CD4-positive, alpha-beta T cell (primary cell): ENCODE results near the gene FEZF2. TPM values are rescaled to one million over a fixed set of nuclear protein-coding genes. Genes with fewer than 3 reads are reported as not detected.

Source experiments
- ATAC-seq: fragments of 200-7000 bp; cut with Tn5 transposase; one replicate; pipeline ENCODE4 v1.10.0; 2022; ENCODE audit warnings: mild to moderate bottlenecking; ENCODE audit not compliant: poor library complexity
- CTCF ChIA-PET: fragments of 350-600 bp; sonication (Branson Sonifier 250); formaldehyde crosslinking; loops from one replicate; lab custom pipeline; 2021; ENCODE audit warnings: antibody characterized with exemption, inconsistent platforms; lab: Charles Lee
- POLR2A ChIA-PET: fragments of 350-600 bp; sonication (Branson Sonifier 250); formaldehyde crosslinking; loops from one replicate; lab custom pipeline; 2021; ENCODE audit warnings: antibody characterized with exemption, inconsistent platforms; lab: Charles Lee
- DNase-seq, 14 experiments: peaks; one replicate each; pipeline ENCODE4 v3.0.0-alpha.2; 2013 to 2020; ENCODE audit warnings: mixed read lengths in 2 of 14
- H3K27ac ChIP-seq, 2 donors: one replicate each; pipeline versions ENCODE4 v1.5.1 to v1.7.0; 2013; ENCODE audit warnings: low read length in 2 of 2, low read depth in 1 of 2, mild to moderate bottlenecking in 1 of 2
- H3K27me3 ChIP-seq, 2 experiments: 1 replicate in 1 of 2; 2 replicates in 1 of 2; pipeline versions ENCODE4 v1.6.1 to v1.7.0; 2013; ENCODE audit warnings: low read length in 2 of 2, control low read depth in 1 of 2, mild to moderate bottlenecking in 1 of 2, moderate library complexity in 1 of 2; ENCODE audit not compliant: insufficient read depth in 2 of 2, control insufficient read depth in 1 of 2
- H3K36me3 ChIP-seq: one replicate; pipeline ENCODE4 v1.6.1; 2013; ENCODE audit warnings: low read length, control low read depth; ENCODE audit not compliant: insufficient read depth
- H3K4me1 ChIP-seq: one replicate; pipeline ENCODE4 v1.6.1; 2013; ENCODE audit warnings: low read length, control low read depth; ENCODE audit not compliant: insufficient read depth
- H3K4me3 ChIP-seq: one replicate; pipeline ENCODE4 v1.5.1; 2013; ENCODE audit warnings: mild to moderate bottlenecking, low read length, moderate library complexity
- H3K9me3 ChIP-seq, 2 experiments: 1 replicate in 1 of 2; 2 replicates in 1 of 2; pipeline versions ENCODE4 v1.6.1 to v1.7.0; 2013; ENCODE audit warnings: low read length in 2 of 2, mild to moderate bottlenecking in 2 of 2, control low read depth in 1 of 2, moderate library complexity in 1 of 2; ENCODE audit not compliant: control insufficient read depth in 1 of 2, insufficient read depth in 1 of 2
- H3K27ac Mint-ChIP-seq: one replicate; pipeline ENCODE4 v1.8.0; 2020; ENCODE audit warnings: mixed read lengths
- H3K27me3 Mint-ChIP-seq: one replicate; pipeline ENCODE4 v1.8.0; 2021; ENCODE audit warnings: mixed read lengths
- H3K36me3 Mint-ChIP-seq: one replicate; pipeline ENCODE4 v1.8.0; 2021; ENCODE audit warnings: low read depth, mixed read lengths
- H3K4me1 Mint-ChIP-seq: one replicate; pipeline ENCODE4 v1.8.0; 2021; ENCODE audit warnings: low read depth, mixed read lengths
- H3K4me3 Mint-ChIP-seq: one replicate; pipeline ENCODE4 v1.8.0; 2020; ENCODE audit warnings: mild to moderate bottlenecking, mixed read lengths
- H3K9me3 Mint-ChIP-seq: one replicate; pipeline ENCODE4 v1.8.0; 2020; ENCODE audit warnings: mixed read lengths
- intact Hi-C, 2 experiments: fragments of 100-400 bp; cut with DNase I in 1 of 2; cut with micrococcal nuclease in 1 of 2; formaldehyde crosslinking; loops; one replicate each; pipeline versions ENCODE4 v1.15.1 to v1.9.0; 2023 to 2025; cut with DNase I, micrococcal nuclease
- polyA plus RNA-seq, 2 donors: library from polyadenylated mRNA; unstranded; fragments of 120-200 nt; gene quantifications; one replicate each; pipeline ENCODE4 v1.2.1, GENCODE V29; 2013
- total RNA-seq, 174 experiments: library from RNA in 2 of 174; stranded (reverse) in 2 of 174; gene quantifications; one replicate each; pipeline ENCODE4 v1.2.3 and lab custom pipeline; 2021 to 2026
- TF ChIP-seq, protein P1 (sequence below): fragments of 200-600 bp; IDR thresholded peaks from one replicate; pipeline ENCODE4 v1.8.0; 2022; ENCODE audit warnings: antibody characterized with exemption, mild to moderate bottlenecking

FEZF2 gene
- total RNA-seq = not detected
- not detected for polyA plus RNA-seq (2013, experiment 1 of 2)
- polyA plus RNA-seq (2013, experiment 2 of 2) = not detected
- 0 to 0.23 (median 0) reads per million in 172 experiments for total RNA-seq (lab: John Stamatoyannopoulos, UW)

DNA sequence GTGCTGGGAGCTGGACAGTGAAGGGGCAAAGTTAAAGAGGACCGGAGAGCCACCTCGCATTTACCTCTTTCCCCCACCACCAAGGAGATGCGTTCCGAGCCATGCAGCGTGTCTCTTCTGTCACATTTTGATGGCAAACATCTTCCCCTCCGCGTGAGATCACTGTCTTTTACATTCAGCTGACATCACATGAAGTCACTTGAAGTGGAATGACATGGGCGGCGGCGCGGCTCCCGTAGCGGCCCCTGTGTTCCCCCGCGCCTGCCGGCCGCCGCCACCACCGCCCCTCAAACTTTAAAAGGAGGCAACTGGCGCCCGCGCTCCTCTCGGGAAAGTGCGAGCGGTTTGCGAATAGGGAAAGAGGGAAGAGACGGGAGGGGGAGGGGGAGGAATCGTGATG, at the start of gene FEZF2:
FEZF2 (minus strand) TSS at position 336 of the 400 bp plus-strand sequence. CDS start 682 bp downstream, outside the sequence.
- Histone ChIP-seq H3K4me1 (peaks cover 4% of the 10 kb centered on the region), H3K9me3 (peaks cover 0 to 61% of the 10 kb centered on the region in 2 experiments), H3K27me3 (peaks cover 68 to 83% of the 10 kb centered on the region in 2 experiments), H3K36me3 (no peaks in the 10 kb centered on the region), H3K27ac (no peak within 1 kb of the TSS), H3K4me3 (no peak within 1 kb of the TSS)
- Mint-ChIP-seq H3K4me3 (no peak within 1 kb of the TSS), H3K36me3 (no peaks in the 10 kb centered on the region), H3K27me3 (peaks cover 72% of the 10 kb centered on the region), H3K27ac (no peak within 1 kb of the TSS), H3K4me1 (peaks cover 7% of the 10 kb centered on the region), H3K9me3 (no peaks in the 10 kb centered on the region)
- ChIA-PET CTCF (no interaction called here), POLR2A (no interaction called here)
- ATAC-seq = no peak
- DNase-seq = no peak
- intact Hi-C loops = no loop called here
- TF ChIP-seq, protein P1, sequence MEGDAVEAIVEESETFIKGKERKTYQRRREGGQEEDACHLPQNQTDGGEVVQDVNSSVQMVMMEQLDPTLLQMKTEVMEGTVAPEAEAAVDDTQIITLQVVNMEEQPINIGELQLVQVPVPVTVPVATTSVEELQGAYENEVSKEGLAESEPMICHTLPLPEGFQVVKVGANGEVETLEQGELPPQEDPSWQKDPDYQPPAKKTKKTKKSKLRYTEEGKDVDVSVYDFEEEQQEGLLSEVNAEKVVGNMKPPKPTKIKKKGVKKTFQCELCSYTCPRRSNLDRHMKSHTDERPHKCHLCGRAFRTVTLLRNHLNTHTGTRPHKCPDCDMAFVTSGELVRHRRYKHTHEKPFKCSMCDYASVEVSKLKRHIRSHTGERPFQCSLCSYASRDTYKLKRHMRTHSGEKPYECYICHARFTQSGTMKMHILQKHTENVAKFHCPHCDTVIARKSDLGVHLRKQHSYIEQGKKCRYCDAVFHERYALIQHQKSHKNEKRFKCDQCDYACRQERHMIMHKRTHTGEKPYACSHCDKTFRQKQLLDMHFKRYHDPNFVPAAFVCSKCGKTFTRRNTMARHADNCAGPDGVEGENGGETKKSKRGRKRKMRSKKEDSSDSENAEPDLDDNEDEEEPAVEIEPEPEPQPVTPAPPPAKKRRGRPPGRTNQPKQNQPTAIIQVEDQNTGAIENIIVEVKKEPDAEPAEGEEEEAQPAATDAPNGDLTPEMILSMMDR = no peak

DNA sequence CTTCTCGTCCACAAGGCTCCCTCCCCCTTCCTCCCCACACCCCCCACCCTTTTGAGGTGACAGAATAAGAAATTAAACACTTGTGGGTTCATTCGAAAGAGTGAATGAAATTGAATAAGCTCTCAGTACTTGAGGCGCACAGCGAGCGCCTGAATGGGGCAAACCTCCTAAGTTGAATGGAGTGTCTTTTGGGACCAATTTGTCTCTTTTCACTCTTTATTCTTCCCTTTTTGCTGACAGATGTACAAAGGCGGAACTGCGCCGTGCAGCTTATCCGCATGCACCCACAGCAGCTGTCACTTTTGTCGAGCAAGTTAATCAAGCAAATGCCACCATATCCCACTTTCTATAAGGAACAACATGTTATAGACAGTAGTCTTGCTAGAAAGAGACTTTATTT, 47.9 kb upstream of the FEZF2 start:
- H3K36me3 ChIP-seq = no peaks in the 10 kb centered on the region
- ChIA-PET CTCF (no interaction called here), POLR2A (no interaction called here)
- Mint-ChIP-seq H3K4me3 (no peak overlapping the region), H3K9me3 (no peaks in the 10 kb centered on the region), H3K36me3 (no peaks in the 10 kb centered on the region), H3K27me3 (peaks cover 34% of the 10 kb centered on the region), H3K27ac (no peak overlapping the region), H3K4me1 (no peaks in the 10 kb centered on the region)
- no peak overlapping the region for H3K4me3 ChIP-seq
- no peak overlapping the region for H3K27ac ChIP-seq
- intact Hi-C loops = no loop called here
- no peaks in the 10 kb centered on the region for H3K27me3 ChIP-seq
- H3K4me1 ChIP-seq = no peaks in the 10 kb centered on the region
- TF ChIP-seq, protein P1 = no peak
- no peak for DNase-seq
- no peaks in the 10 kb centered on the region for H3K9me3 ChIP-seq
- ATAC-seq = no peak

DNA sequence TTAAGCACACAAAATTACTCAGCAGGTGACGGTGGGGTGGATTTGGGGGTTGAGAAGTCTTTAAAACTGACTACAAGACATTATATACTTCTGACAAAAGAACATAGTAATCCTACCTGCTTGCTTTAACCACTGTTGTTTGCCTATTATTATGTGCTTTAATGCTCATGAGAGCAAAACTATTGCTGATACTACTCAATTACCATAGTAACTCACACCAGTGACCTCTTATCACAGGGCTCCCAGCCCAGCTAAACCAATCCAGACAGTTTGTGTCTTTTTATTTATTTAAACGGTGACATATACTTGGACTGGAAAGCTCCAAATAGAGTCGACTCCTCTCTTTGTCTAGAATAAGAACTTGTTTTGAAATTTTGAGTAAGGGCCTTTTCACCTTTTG, 42.8 kb upstream of the FEZF2 start:
- ChIA-PET CTCF (no interaction called here), POLR2A (no interaction called here)
- Histone ChIP-seq H3K9me3 (no peaks in the 10 kb centered on the region), H3K27me3 (no peaks in the 10 kb centered on the region), H3K27ac (no peak overlapping the region), H3K4me1 (no peaks in the 10 kb centered on the region), H3K36me3 (no peaks in the 10 kb centered on the region), H3K4me3 (no peak overlapping the region)
- Mint-ChIP-seq H3K27ac (no peak overlapping the region), H3K4me1 (no peaks in the 10 kb centered on the region), H3K36me3 (no peaks in the 10 kb centered on the region), H3K4me3 (no peak overlapping the region), H3K27me3 (peaks cover 15% of the 10 kb centered on the region), H3K9me3 (no peaks in the 10 kb centered on the region)
- ATAC-seq (no peak), DNase-seq (no peak)
- TF ChIP-seq, protein P1 = no peak
- intact Hi-C loops = no loop called here
